ENCODE measurements around the gene CRHR1. TPM values are rescaled to one million over a fixed set of nuclear protein-coding genes. Genes with fewer than 3 reads are reported as not detected.
"Not testable (repeated sequence)": the region's sequence is repeated elsewhere in the genome, so short reads cannot be mapped to it uniquely, and the experiment has no call there.

The CRHR1 gene
- total RNA-seq, 5 donors from 2014 or later (not counting 1 experiment from before 2014, with no cell fraction given), result not detected

GRCh38 chr17:45855691-45856336 is 71.7 kb downstream of the CRHR1 start:
- H3K27me3 Mint-ChIP-seq, result peaks cover 37 to 53% of the 10 kb centered on the region in 2 donors

GRCh38 chr17:45857977-45858708 is 74.0 kb downstream of the CRHR1 start:
- ChIA-PET CTCF (no interaction called here), POLR2A (no interaction called here)
- Histone ChIP-seq H3K27me3 (replicated peaks in 1 of 2; ENCODE audit: control insufficient read depth in 2 of 2, extremely low read depth in 1 of 2, insufficient read depth in 2 of 2, low read length in 1 of 2) (peaks cover 0 to 52% of the 10 kb centered on the region in 2 experiments), H3K4me1 (ENCODE audit: control insufficient read depth in 1 of 2, extremely low read depth in 1 of 2, insufficient read depth in 2 of 2, low read length in 2 of 2) (peaks cover 0 to 3% of the 10 kb centered on the region in 2 experiments), H3K36me3 (ENCODE audit: control insufficient read depth in 2 of 2, extremely low read depth in 1 of 2, insufficient read depth in 1 of 2, low read length in 1 of 2) (no peaks in the 10 kb centered on the region), H3K4me3 (ENCODE audit: control insufficient read depth in 1 of 2, extremely low read depth in 1 of 2, low read length in 1 of 2) (no peak overlapping the region), H3K9me3 (no peaks in the 10 kb centered on the region), H3K27ac (ENCODE audit: low read length) (no peak overlapping the region)
- no peak for DNase-seq
- H3K27ac Mint-ChIP-seq, result no peak overlapping the region
- H3K4me3 Mint-ChIP-seq, result no peak overlapping the region
- no peak for ATAC-seq (replicated peaks in 1 of 4)
- no peaks in the 10 kb centered on the region for H3K9me3 Mint-ChIP-seq
- peaks cover 33 to 53% of the 10 kb centered on the region in 2 donors for H3K27me3 Mint-ChIP-seq
- WGBS (ENCODE audit: insufficient coverage), result 52% methylated on average over 10 of the region's 10 CpGs
- H3K36me3 Mint-ChIP-seq, result no peaks in the 10 kb centered on the region
- peaks cover 0 to 2% (median 2%) of the 10 kb centered on the region in 3 donors for H3K4me1 Mint-ChIP-seq

More at GRCh38 chr17:45855691-45856336, 71.7 kb downstream of the CRHR1 start:
- CTCF ChIA-PET, result no interaction called here
- no peaks in the 10 kb centered on the region for H3K36me3 Mint-ChIP-seq
- Histone ChIP-seq H3K27ac (ENCODE audit: low read length) (no peak overlapping the region), H3K4me1 (ENCODE audit: control insufficient read depth in 1 of 2, extremely low read depth in 1 of 2, insufficient read depth in 2 of 2, low read length in 2 of 2) (peaks cover 0 to 10% of the 10 kb centered on the region in 2 experiments), H3K27me3 (replicated peaks in 1 of 2; ENCODE audit: control insufficient read depth in 2 of 2, extremely low read depth in 1 of 2, insufficient read depth in 2 of 2, low read length in 1 of 2) (peaks cover 0 to 61% of the 10 kb centered on the region in 2 experiments), H3K36me3 (ENCODE audit: control insufficient read depth in 2 of 2, extremely low read depth in 1 of 2, insufficient read depth in 1 of 2, low read length in 1 of 2) (no peaks in the 10 kb centered on the region), H3K4me3 (ENCODE audit: control insufficient read depth in 1 of 2, extremely low read depth in 1 of 2, low read length in 1 of 2) (no peak overlapping the region), H3K9me3 (no peaks in the 10 kb centered on the region)
- H3K9me3 Mint-ChIP-seq, result no peaks in the 10 kb centered on the region
- ATAC-seq (replicated peaks in 1 of 4) (no peak), DNase-seq (no peak)
- WGBS (ENCODE audit: insufficient coverage), result 13% methylated on average over 1 of the region's 2 CpGs
- no peak overlapping the region for H3K27ac Mint-ChIP-seq
- POLR2A ChIA-PET, result no interaction called here
- H3K4me1 Mint-ChIP-seq, result peaks cover 0 to 6% (median 6%) of the 10 kb centered on the region in 3 donors
- no peak overlapping the region for H3K4me3 Mint-ChIP-seq

GRCh38 chr17:45861165-45861564 is 77.0 kb downstream of the CRHR1 start:
- H3K4me3 Mint-ChIP-seq, result no peak overlapping the region
- DNase-seq (no peak), ATAC-seq (replicated peaks in 1 of 4) (no peak)
- Histone ChIP-seq H3K4me1 (ENCODE audit: control insufficient read depth in 1 of 2, extremely low read depth in 1 of 2, insufficient read depth in 2 of 2, low read length in 2 of 2) (no peaks in the 10 kb centered on the region), H3K27ac (ENCODE audit: low read length) (no peak overlapping the region), H3K4me3 (ENCODE audit: control insufficient read depth in 1 of 2, extremely low read depth in 1 of 2, low read length in 1 of 2) (no peak overlapping the region), H3K9me3 (no peaks in the 10 kb centered on the region), H3K27me3 (replicated peaks in 1 of 2; ENCODE audit: control insufficient read depth in 2 of 2, extremely low read depth in 1 of 2, insufficient read depth in 2 of 2, low read length in 1 of 2) (peaks cover 0 to 46% of the 10 kb centered on the region in 2 experiments), H3K36me3 (ENCODE audit: control insufficient read depth in 2 of 2, extremely low read depth in 1 of 2, insufficient read depth in 1 of 2, low read length in 1 of 2) (no peaks in the 10 kb centered on the region)
- peaks cover 2 to 13% (median 13%) of the 10 kb centered on the region in 3 donors for H3K4me1 Mint-ChIP-seq
- peaks cover 48 to 54% of the 10 kb centered on the region in 2 donors for H3K27me3 Mint-ChIP-seq
- no peaks in the 10 kb centered on the region for H3K9me3 Mint-ChIP-seq
- ChIA-PET POLR2A (interaction anchor here in 1 of 2 donors (0.6 kb wide), 1 partner anchor 1320 kb away, joined by 3 read pairs; no protein-coding TSS in a partner anchor), CTCF (no interaction called here)
- no peak overlapping the region for H3K27ac Mint-ChIP-seq
- WGBS (ENCODE audit: insufficient coverage), result 85% methylated on average over 6 of the region's 7 CpGs
- H3K36me3 Mint-ChIP-seq, result no peaks in the 10 kb centered on the region

- H3K36me3 Mint-ChIP-seq; H3K27ac ChIP-seq (ENCODE audit: low read length); CTCF ChIA-PET; H3K4me1 ChIP-seq (ENCODE audit: control insufficient read depth in 1 of 2, extremely low read depth in 1 of 2, insufficient read depth in 2 of 2, low read length in 2 of 2); H3K4me3 ChIP-seq (ENCODE audit: control insufficient read depth in 1 of 2, extremely low read depth in 1 of 2, low read length in 1 of 2); ATAC-seq (replicated peaks in 1 of 4); POLR2A ChIA-PET; H3K36me3 ChIP-seq (ENCODE audit: control insufficient read depth in 2 of 2, extremely low read depth in 1 of 2, insufficient read depth in 1 of 2, low read length in 1 of 2); H3K27ac Mint-ChIP-seq; H3K9me3 Mint-ChIP-seq; DNase-seq; H3K9me3 ChIP-seq; H3K4me3 Mint-ChIP-seq: not testable (repeated sequence)
- WGBS (ENCODE audit: insufficient coverage), result no CpG with 5 or more reads among the region's 9 CpGs
- H3K27me3 Mint-ChIP-seq, result peaks cover 48 to 50% of the 10 kb centered on the region in 2 donors
- H3K27me3 ChIP-seq (replicated peaks in 1 of 2; ENCODE audit: control insufficient read depth in 2 of 2, extremely low read depth in 1 of 2, insufficient read depth in 2 of 2, low read length in 1 of 2), result peaks cover 0 to 43% of the 10 kb centered on the region in 2 experiments
- peaks cover 2 to 13% (median 13%) of the 10 kb centered on the region in 3 donors for H3K4me1 Mint-ChIP-seq
Measured at GRCh38 chr17:45862127-45862526, 78.0 kb downstream of the CRHR1 start.

GRCh38 chr17:45863857-45864654 is 79.9 kb downstream of the CRHR1 start:
- H3K9me3 Mint-ChIP-seq, result no peaks in the 10 kb centered on the region
- Histone ChIP-seq H3K9me3 (no peaks in the 10 kb centered on the region), H3K36me3 (ENCODE audit: control insufficient read depth in 2 of 2, extremely low read depth in 1 of 2, insufficient read depth in 1 of 2, low read length in 1 of 2) (no peaks in the 10 kb centered on the region), H3K27me3 (replicated peaks in 1 of 2; ENCODE audit: control insufficient read depth in 2 of 2, extremely low read depth in 1 of 2, insufficient read depth in 2 of 2, low read length in 1 of 2) (peaks cover 0 to 33% of the 10 kb centered on the region in 2 experiments), H3K4me3 (ENCODE audit: control insufficient read depth in 1 of 2, extremely low read depth in 1 of 2, low read length in 1 of 2) (no peak overlapping the region), H3K27ac (ENCODE audit: low read length) (no peak overlapping the region), H3K4me1 (ENCODE audit: control insufficient read depth in 1 of 2, extremely low read depth in 1 of 2, insufficient read depth in 2 of 2, low read length in 2 of 2) (no peaks in the 10 kb centered on the region)
- no peaks in the 10 kb centered on the region for H3K36me3 Mint-ChIP-seq
- CTCF ChIA-PET, result no interaction called here
- H3K4me1 Mint-ChIP-seq, result peaks cover 2 to 13% (median 13%) of the 10 kb centered on the region in 3 donors
- WGBS (ENCODE audit: insufficient coverage), result 54% methylated on average over 3 of the region's 6 CpGs
- DNase-seq (no peak), ATAC-seq (replicated peaks in 1 of 4) (peak in 1 of 4 experiments; percentile 77)
- peaks cover 33 to 40% of the 10 kb centered on the region in 2 donors for H3K27me3 Mint-ChIP-seq
- H3K27ac Mint-ChIP-seq, result peak overlapping the region in 1 of 2 donors; percentile 24
- POLR2A ChIA-PET, result no interaction called here
- H3K4me3 Mint-ChIP-seq, result no peak overlapping the region

GRCh38 chr17:45867171-45867570 is 83.1 kb downstream of the CRHR1 start:
- peaks cover 24 to 30% of the 10 kb centered on the region in 2 donors for H3K27me3 Mint-ChIP-seq
- no peaks in the 10 kb centered on the region for H3K36me3 ChIP-seq (ENCODE audit: control insufficient read depth in 2 of 2, extremely low read depth in 1 of 2, insufficient read depth in 1 of 2, low read length in 1 of 2)
- no peaks in the 10 kb centered on the region for H3K9me3 Mint-ChIP-seq
- POLR2A ChIA-PET, result no interaction called here
- H3K4me1 Mint-ChIP-seq, result peaks cover 2 to 13% (median 13%) of the 10 kb centered on the region in 3 donors
- WGBS (ENCODE audit: insufficient coverage), result 80% methylated on average over 1 of the region's 6 CpGs
- no peaks in the 10 kb centered on the region for H3K9me3 ChIP-seq
- H3K36me3 Mint-ChIP-seq, result no peaks in the 10 kb centered on the region
- no peak overlapping the region for H3K4me3 ChIP-seq (ENCODE audit: control insufficient read depth in 1 of 2, extremely low read depth in 1 of 2, low read length in 1 of 2)
- DNase-seq (no peak), ATAC-seq (replicated peaks in 1 of 4) (no peak)
- H3K27ac ChIP-seq (ENCODE audit: low read length), result no peak overlapping the region
- peaks cover 0 to 18% of the 10 kb centered on the region in 2 experiments for H3K27me3 ChIP-seq (replicated peaks in 1 of 2; ENCODE audit: control insufficient read depth in 2 of 2, extremely low read depth in 1 of 2, insufficient read depth in 2 of 2, low read length in 1 of 2)
- H3K4me1 ChIP-seq (ENCODE audit: control insufficient read depth in 1 of 2, extremely low read depth in 1 of 2, insufficient read depth in 2 of 2, low read length in 2 of 2), result no peaks in the 10 kb centered on the region
- CTCF ChIA-PET, result no interaction called here
- no peak overlapping the region for H3K27ac Mint-ChIP-seq
- no peak overlapping the region for H3K4me3 Mint-ChIP-seq
